ENCODE data around the gene KDM6A.
"Not testable (repeated sequence)": the region's sequence is repeated elsewhere in the genome, so short reads cannot be mapped to it uniquely, and the experiment has no call there.

The KDM6A gene

GRCh38 chrX:44970709-44971108 is 97.7 kb downstream of the KDM6A start:
- no peak for DNase-seq

- DNase-seq, result no peak
These were observed 98.7 kb downstream of the KDM6A start for GRCh38 chrX:44971674-44972073.

GRCh38 chrX:44972132-44972531 is 99.1 kb downstream of the KDM6A start:
- no peak for DNase-seq

- DNase-seq, result no peak
These were observed 100.5 kb downstream of the KDM6A start for GRCh38 chrX:44973420-44973932.

- no peak for DNase-seq
These were observed 101.5 kb downstream of the KDM6A start for GRCh38 chrX:44974451-44974850.

GRCh38 chrX:44975666-44976263 is 102.8 kb downstream of the KDM6A start:
- DNase-seq, result no peak

GRCh38 chrX:44978976-44979375 is 106.0 kb downstream of the KDM6A start:
- DNase-seq, result no peak

GRCh38 chrX:44980403-44980802 is 107.4 kb downstream of the KDM6A start:
- no peak for DNase-seq

GRCh38 chrX:44980883-44981282 is 107.9 kb downstream of the KDM6A start:
- DNase-seq, result no peak

- DNase-seq, result no peak
These were observed 117.2 kb downstream of the KDM6A start for GRCh38 chrX:44989995-44990770.

- no peak for DNase-seq
These were observed 119.8 kb downstream of the KDM6A start for GRCh38 chrX:44992775-44993174.

- DNase-seq, result no peak
These were observed 123.3 kb downstream of the KDM6A start for GRCh38 chrX:44996277-44996676.

GRCh38 chrX:44997282-44997812 is 124.4 kb downstream of the KDM6A start:
- DNase-seq, result no peak

GRCh38 chrX:44997888-44998287 is 124.9 kb downstream of the KDM6A start:
- no peak for DNase-seq

- not testable (repeated sequence) for DNase-seq
These were observed 126.2 kb downstream of the KDM6A start for GRCh38 chrX:44999237-44999636.

- not testable (repeated sequence) for DNase-seq
These were observed 126.9 kb downstream of the KDM6A start for GRCh38 chrX:44999872-45000271.

- DNase-seq, result no peak
These were observed 128.1 kb downstream of the KDM6A start for GRCh38 chrX:45001048-45001447.

- DNase-seq, result no peak
These were observed 130.1 kb downstream of the KDM6A start for GRCh38 chrX:45003085-45003484.

GRCh38 chrX:45006002-45006800 is 133.2 kb downstream of the KDM6A start:
- no peak for DNase-seq

GRCh38 chrX:45007598-45007997 is 134.6 kb downstream of the KDM6A start:
- DNase-seq, result no peak

GRCh38 chrX:45009371-45010000 is 136.5 kb downstream of the KDM6A start:
- DNase-seq, result no peak

GRCh38 chrX:45011131-45011530 is 138.1 kb downstream of the KDM6A start:
- DNase-seq, result no peak

GRCh38 chrX:45011597-45011996 is 138.6 kb downstream of the KDM6A start:
- DNase-seq, result no peak

Measured in activated effector memory CD4-positive, alpha-beta T cell treated with Interleukin-2 at 50 U/mL for 16 hours (primary cell).